Tibial artery (tissue), 4 donors: ENCODE measurements around the gene KIF5A.

Experiments
- DNase-seq, 2 donors: peaks; one replicate each; pipeline ENCODE4 v3.0.0-alpha.2; 2019
- H3K27ac ChIP-seq, 2 donors: fragments of 200-600 bp; sonication (generic) in 1 of 2; 1 replicate in 1 of 2; 2 replicates in 1 of 2; pipeline ENCODE4 v1.5.1; 2018 to 2019; ENCODE audit warnings: mild to moderate bottlenecking in 1 of 2
- H3K27me3 ChIP-seq, 2 donors: fragments of 200-600 bp; sonication (generic) in 1 of 2; one replicate each; pipeline versions ENCODE4 v1.5.1 to v1.6.0; 2016 to 2019
- H3K36me3 ChIP-seq, 3 donors: fragments of 200-600 bp; sonication (generic) in 2 of 3; one replicate each; pipeline ENCODE4 v1.5.1; 2016 to 2019; ENCODE audit warnings: mild to moderate bottlenecking in 2 of 3
- H3K4me1 ChIP-seq, 4 donors: fragments of 200-600 bp; sonication (generic) in 2 of 4; 1 replicate in 3 of 4; 2 replicates in 1 of 4; pipeline ENCODE4 v1.5.1; 2016 to 2019
- H3K4me3 ChIP-seq, 2 donors: fragments of 200-600 bp; sonication (generic) in 1 of 2; 1 replicate in 1 of 2; 2 replicates in 1 of 2; pipeline ENCODE4 v1.5.1; 2018 to 2019; ENCODE audit warnings: mild to moderate bottlenecking in 2 of 2
- H3K9me3 ChIP-seq, 3 donors: fragments of 200-600 bp; sonication (generic) in 1 of 3; one replicate each; pipeline ENCODE4 v1.5.1; 2016 to 2019
- CTCF ChIP-seq, 2 experiments: fragments of 200-600 bp in 1 of 2; fragments of 450-650 bp in 1 of 2; IDR thresholded peaks; one replicate each; pipeline ENCODE4 v1.5.1; 2017 to 2019; ENCODE audit warnings: antibody characterized with exemption in 2 of 2, mild to moderate bottlenecking in 1 of 2, moderate library complexity in 1 of 2
- intact Hi-C: fragments of 100-400 bp; cut with DNase I; formaldehyde crosslinking; loops from one replicate; pipeline ENCODE4 v1.15.0; 2023; ENCODE audit warnings: low total_unique reads

The KIF5A gene

GRCh38 chr12:57623385-57623784 lies 73.5 kb downstream of the KIF5A start:
- H3K27me3 ChIP-seq: peaks cover 0 to 4% of the 10 kb centered on the region in 2 donors

GRCh38 chr12:57623811-57624390 lies 74.1 kb downstream of the KIF5A start:
- intact Hi-C loops: loop anchor here (10.0 kb wide), 1 partner anchor 139 kb away; the partner anchor contains the start of gene MARS1
- no peak for TF ChIP-seq CTCF (IDR thresholded peaks at IDR 0.05)
- H3K27ac ChIP-seq: no peak overlapping the region
- H3K36me3 ChIP-seq: peaks cover 0 to 24% (median 5%) of the 10 kb centered on the region in 3 donors
- no peak overlapping the region for H3K4me3 ChIP-seq
- H3K27me3 ChIP-seq: peaks cover 0 to 4% of the 10 kb centered on the region in 2 donors
- no peaks in the 10 kb centered on the region for H3K9me3 ChIP-seq
- peaks cover 0 to 17% (median 13%) of the 10 kb centered on the region in 4 donors for H3K4me1 ChIP-seq
- no peak for DNase-seq

More at GRCh38 chr12:57623385-57623784, 73.5 kb downstream of the KIF5A start:
- Histone ChIP-seq H3K9me3 (no peaks in the 10 kb centered on the region), H3K36me3 (peaks cover 0 to 29% (median 5%) of the 10 kb centered on the region in 3 donors), H3K27ac (no peak overlapping the region), H3K4me1 (peaks cover 0 to 17% (median 13%) of the 10 kb centered on the region in 4 donors), H3K4me3 (no peak overlapping the region)
- TF ChIP-seq CTCF (IDR thresholded peaks at IDR 0.05): no peak
- no peak for DNase-seq
- intact Hi-C loops: loop anchor here (10.0 kb wide), 1 partner anchor 139 kb away; the partner anchor contains the start of gene MARS1

- no peaks in the 10 kb centered on the region for H3K9me3 ChIP-seq
- TF ChIP-seq CTCF (IDR thresholded peaks at IDR 0.05): no peak
- no peak overlapping the region for H3K27ac ChIP-seq
- no peak for DNase-seq
- H3K4me3 ChIP-seq: no peak overlapping the region
- peaks cover 0 to 24% (median 5%) of the 10 kb centered on the region in 3 donors for H3K36me3 ChIP-seq
- peaks cover 0 to 4% of the 10 kb centered on the region in 2 donors for H3K27me3 ChIP-seq
- intact Hi-C loops: loop anchor here (10.0 kb wide), 1 partner anchor 140 kb away; the partner anchor contains the start of gene MARS1
- H3K4me1 ChIP-seq: peaks cover 0 to 17% (median 13%) of the 10 kb centered on the region in 4 donors
These were observed 74.8 kb downstream of the KIF5A start for GRCh38 chr12:57624441-57625220.

- Histone ChIP-seq H3K4me1 (peaks cover 0 to 17% (median 13%) of the 10 kb centered on the region in 4 donors), H3K27ac (no peak overlapping the region), H3K36me3 (peaks cover 0 to 24% (median 5%) of the 10 kb centered on the region in 3 donors), H3K4me3 (no peak overlapping the region), H3K9me3 (no peaks in the 10 kb centered on the region), H3K27me3 (peaks cover 0 to 3% of the 10 kb centered on the region in 2 donors)
- no peak for DNase-seq
- no peak for TF ChIP-seq CTCF (IDR thresholded peaks at IDR 0.05)
- intact Hi-C loops: loop anchor here (10.0 kb wide), 1 partner anchor 141 kb away; the partner anchor contains the start of gene MARS1
These were observed 75.6 kb downstream of the KIF5A start for GRCh38 chr12:57625261-57626032.
